ENCODE measurements around the gene SMIM14. TPM values are rescaled to one million over a fixed set of nuclear protein-coding genes. Genes with fewer than 3 reads are reported as not detected.
"Not testable (repeated sequence)": the region's sequence is repeated elsewhere in the genome, so short reads cannot be mapped to it uniquely, and the experiment has no call there.

Gene SMIM14
- polyA plus RNA-seq (ENCODE audit: insufficient read length in 4 of 4) = 10 to 100 TPM; 46.5 to 61.5 (median 55.1) TPM

DNA sequence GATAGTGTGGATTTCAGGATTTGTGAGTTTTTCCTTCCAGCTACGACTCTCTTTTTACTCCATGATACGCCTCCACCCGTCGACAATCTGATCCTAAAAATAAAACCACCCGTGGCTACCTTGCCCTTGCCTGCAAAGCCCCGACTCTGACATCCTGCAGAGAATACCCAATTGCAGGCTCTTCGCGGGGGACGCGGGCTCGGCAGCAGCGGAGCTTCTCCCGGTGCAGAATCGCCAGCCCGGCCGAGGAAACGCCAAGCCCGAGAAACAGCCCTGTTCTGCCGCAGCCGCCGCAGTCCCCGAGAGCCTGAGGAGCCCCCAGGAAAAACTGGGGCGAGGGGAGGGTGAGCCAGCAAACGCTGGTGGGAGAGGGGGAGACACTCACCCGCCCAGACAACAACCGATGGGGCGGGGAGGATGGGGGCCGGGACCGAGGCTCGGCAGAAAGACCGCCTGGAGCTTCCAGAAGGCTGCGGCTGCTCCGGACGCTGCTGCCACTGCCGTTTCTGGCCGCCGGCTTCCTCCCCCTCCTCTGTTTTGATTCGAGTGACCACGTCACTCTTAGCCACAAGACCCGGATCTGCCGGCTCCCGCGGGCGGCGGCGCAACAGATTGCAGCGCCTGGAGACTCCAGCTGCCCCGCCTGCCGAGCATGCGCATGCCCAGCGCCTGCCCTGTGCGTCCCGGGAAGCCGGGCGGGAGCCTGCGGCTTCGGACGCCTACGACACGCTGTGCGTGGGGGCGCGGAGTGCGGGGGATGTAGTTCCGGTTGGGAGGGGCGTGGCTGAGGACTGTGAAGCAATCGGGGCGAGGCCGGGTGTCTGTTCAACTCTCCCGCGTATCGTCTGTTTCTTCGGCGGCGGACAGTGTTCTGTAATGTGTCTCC lies at the start of gene SMIM14:
TSS of gene SMIM14 (minus strand) at position 512 of the 886 bp plus-strand sequence. CDS start 33,720 bp downstream, outside the sequence.
- DNase-seq (ENCODE audit: low read depth in 4 of 4, low spot score in 3 of 4) = peak; percentile 91 to 95 (median 94)

DNA sequence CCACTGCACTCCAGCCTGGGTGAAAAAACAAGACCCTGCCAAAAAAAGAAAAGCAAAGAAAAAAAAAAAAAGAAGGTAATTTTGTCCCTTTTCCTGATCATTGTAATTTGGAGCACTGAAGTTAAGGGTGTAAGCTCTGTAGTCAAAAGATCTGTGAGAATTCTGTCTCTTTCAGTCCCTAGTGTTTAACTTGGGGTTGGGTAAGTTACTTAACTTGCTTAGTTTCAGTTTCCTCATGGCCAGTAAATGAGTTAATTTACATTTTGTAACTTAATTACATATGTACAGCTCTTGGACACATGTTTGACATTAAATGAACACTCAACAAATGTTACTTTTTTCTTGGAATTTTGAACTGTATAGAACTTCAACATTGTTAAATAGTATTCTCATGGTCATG lies 48.3 kb upstream of the SMIM14 start:
- no peak for DNase-seq (ENCODE audit: low read depth in 4 of 4, low spot score in 3 of 4)

DNA sequence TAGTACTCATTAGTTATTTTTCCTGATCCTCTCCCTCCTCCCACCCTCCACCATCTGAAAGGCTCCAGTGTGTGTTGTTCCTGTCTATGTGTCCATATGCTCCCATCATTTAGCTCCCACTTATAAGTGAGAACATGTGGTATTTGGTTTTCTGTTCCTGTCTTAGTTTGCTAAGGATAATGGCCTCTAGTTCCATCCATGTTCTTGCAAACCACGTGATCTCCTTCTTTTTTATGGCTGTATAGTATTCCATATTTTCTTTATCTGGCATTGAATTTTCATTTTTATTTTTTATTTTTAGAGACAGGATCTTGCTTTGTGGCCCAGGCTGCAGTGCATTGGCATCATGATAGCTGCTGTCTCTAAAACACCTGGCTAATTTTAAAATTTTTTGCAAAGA lies 47.3 kb upstream of the SMIM14 start:
- no peak for DNase-seq (ENCODE audit: low read depth in 4 of 4, low spot score in 3 of 4)

DNA sequence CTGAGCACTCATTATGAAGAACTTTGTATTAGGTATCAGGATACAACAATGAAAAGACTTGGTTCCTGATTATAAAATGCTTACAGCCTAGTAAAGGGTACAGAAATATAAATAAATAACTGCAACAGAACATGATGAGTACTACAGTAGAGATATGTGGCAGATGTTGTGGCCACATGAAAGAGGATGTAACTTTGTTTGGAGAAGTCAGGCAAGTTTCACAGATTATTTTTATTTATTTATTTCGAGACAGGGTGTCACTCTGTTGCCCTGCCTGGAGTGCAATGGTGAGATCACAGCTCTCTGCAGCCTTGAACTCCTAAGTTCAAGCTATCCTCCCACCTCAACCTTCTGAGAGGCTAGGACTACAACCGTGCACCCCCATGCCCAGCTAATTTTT lies 43.5 kb upstream of the SMIM14 start:
- no peak for DNase-seq (ENCODE audit: low read depth in 4 of 4, low spot score in 3 of 4)

DNA sequence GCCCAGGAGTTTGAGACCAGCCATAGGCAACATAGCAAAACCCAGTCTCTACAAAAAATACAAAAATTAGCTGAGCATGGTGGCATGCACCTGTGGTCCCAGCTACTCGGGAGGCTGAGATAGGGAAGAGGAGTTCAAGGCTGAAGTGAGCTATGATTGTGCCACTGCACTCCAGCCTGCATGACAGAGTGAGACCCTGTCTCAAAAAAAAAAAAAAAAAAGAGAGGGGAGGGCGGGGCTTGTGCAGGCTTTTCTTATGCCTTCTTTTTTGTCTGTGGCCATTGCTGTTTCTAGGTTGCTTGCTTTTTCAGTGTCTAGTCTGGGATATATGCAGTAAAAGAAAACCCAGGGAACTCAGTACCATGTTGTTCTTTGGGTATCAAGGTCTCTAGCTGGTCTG lies 42.3 kb upstream of the SMIM14 start:
- not testable (repeated sequence) for DNase-seq (ENCODE audit: low read depth in 4 of 4, low spot score in 3 of 4)

DNA sequence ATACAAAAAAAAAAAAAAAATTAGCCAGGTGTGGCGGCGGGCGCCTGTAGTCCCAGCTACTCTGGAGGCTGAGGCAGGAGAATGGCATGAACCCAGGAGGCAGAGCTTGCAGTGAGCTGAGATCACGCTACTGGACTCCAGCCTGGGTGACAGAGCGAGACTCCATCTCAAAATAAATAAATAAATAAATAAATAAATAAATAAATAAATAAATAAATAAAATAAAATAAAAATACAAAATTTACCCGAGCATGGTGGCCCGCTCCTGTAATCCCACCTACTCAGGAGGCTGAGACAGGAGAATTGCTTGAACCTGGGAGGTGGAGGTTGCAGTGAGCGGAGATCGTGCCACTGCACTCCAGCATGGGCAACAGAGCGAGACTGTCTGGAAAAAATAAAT lies 37.0 kb upstream of the SMIM14 start:
- DNase-seq (ENCODE audit: low read depth in 4 of 4, low spot score in 3 of 4) = not testable (repeated sequence)

DNA sequence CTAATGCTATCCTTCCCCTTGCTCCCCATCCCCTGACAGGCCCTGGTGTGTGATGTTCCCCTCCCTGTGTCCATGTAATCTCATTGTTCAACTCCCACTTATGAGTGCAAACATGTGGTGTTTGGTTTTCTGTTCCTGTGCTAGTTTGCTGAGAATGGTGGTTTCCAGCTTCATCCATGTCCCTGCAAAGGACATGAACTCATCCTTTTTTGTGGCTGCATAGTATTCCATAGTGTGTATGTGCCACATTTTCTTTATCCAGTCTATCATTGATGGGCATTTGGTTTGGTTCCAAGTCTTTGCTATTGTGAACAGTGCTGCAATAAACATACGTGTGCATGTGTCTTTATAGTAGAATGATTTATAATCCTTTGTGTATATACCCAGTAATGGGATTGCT lies 31.6 kb upstream of the SMIM14 start:
- DNase-seq (ENCODE audit: low read depth in 4 of 4, low spot score in 3 of 4) = not testable (repeated sequence)

DNA sequence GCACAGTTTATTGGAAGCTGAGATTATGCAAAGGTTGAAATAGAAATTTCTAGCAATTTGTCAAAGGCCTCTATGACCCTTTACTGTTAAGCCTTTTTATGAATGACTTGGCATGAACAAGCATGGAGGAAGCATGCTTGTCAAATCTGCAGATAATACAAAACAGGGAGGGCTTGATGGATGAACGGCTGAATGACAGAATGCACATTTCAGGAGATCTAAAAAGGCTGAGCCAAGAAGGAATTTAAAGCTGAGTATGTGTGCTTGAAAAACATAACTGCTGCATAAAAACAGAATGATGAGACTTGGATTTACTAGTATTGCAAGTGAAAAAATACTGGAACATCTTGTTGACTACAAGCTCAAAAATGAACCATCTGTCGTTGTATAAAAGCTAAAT lies 30.2 kb upstream of the SMIM14 start:
- DNase-seq (ENCODE audit: low read depth in 4 of 4, low spot score in 3 of 4) = no peak

DNA sequence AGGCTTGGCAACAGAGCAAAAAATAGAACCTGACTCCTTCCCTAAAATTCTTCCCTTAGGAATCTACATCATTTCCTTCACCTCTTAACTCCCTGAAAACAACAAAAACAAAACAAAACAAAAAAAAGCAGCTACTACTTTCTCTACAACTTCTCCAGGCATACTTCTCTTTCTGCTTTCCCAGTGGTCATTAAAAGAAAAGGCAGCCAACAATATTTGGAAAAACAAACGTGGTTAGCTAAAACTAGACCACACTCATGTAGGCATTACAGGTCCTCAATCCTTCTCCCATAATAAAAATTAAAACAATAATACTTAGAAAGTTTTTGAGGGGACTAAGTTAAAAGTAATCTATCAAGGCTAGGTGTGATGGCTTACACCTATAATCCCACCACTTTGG lies 29.0 kb upstream of the SMIM14 start:
- DNase-seq (ENCODE audit: low read depth in 4 of 4, low spot score in 3 of 4) = no peak

DNA sequence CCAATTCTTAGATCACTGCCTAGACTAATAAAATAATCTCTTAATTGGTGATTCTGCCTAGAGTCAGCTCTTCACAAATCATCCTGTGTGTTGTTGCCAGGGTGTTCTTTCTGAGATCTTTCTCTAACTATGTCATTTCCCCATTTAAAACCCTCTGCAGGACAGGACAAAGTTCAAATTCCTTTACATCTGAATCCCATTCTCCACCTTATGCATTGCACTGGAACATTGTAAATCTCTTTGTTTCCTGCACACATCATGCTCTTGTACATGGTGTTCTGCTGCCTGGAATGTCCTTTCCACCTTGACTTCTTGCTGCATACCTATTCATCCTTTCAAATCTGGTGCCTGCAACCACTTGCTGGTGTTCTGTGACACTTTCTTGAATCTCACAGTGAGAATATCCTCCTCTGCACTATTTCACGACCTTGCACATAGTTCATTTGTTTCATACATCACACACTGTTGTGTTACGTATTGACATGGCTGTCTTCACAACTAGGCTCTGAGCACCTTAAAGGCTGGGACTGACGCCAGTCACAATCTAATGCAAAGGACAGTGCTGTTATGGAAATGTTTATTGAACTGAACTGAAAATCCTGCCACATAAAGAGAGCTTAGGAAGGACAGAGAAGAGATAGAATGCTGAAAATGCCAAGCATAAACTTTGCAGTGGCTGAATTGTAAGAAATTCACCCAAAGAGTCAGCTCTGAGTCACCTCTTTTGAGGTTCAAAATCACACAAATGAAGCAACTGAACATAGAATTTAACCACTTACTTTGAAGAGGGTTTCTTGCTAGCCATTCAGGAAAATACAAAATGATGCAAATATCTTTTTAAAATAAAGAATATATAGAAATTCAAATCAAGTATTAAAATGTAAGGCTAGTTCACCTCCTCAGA lies 26.4 kb upstream of the SMIM14 start:
- no peak for DNase-seq (ENCODE audit: low read depth in 4 of 4, low spot score in 3 of 4)

DNA sequence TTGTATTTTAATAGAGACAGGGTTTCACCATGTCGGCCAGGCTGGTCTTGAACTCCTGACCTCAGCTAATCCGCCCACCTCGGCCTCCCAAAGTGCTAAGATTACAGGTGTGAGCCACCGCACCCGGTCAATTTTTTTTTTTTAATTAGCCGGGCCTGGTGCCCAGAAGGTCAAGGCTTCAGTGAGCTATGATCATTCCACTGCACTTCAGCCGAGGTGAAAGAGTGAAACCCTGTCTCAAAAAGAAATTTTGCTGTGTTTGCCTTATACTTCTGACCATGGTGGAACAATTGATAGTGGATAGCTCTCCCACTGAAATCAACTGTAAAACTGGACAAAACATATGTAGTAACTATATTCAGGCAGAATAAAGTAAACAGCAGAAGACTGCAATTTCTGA lies 24.0 kb upstream of the SMIM14 start:
- DNase-seq (ENCODE audit: low read depth in 4 of 4, low spot score in 3 of 4) = no peak

DNA sequence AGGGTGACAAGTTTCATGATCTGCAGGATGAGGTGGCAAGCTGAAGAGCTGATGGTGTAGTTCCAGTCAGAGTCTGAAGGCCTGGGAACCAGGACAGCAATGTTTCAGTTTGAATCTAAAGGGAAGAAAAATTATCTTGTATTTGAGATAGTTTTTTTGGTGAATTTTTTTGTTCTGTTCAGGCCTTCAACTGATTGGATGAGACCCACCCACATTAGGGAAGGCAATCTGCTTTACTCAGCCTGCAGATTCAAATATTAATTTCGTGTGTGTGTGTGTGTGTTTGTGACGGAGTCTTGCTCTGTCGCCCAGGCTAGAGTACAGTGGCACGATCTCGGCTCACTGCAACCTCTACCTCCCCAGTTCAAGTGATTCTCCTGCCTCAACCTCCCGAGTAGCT lies 22.1 kb upstream of the SMIM14 start:
- no peak for DNase-seq (ENCODE audit: low read depth in 4 of 4, low spot score in 3 of 4)

DNA sequence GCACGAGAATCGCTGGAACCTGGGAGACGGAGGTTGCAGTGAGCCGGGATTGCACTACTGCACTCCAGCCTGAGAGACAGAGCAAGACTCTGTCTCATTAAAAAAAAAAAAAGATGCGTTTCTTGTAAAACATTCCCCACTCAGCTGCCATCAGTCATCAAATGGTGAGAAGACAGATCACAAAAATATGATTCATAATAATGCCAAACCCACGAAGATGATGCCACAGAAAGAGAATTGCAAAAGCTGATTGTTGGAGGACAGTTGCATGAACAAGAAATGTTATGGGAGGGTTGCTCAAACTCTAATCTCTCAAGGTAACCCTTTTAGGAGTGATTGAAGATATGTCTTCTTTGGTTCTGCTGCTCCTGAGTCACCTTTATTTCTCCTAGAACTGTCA lies 21.4 kb upstream of the SMIM14 start:
- DNase-seq (ENCODE audit: low read depth in 4 of 4, low spot score in 3 of 4) = no peak

DNA sequence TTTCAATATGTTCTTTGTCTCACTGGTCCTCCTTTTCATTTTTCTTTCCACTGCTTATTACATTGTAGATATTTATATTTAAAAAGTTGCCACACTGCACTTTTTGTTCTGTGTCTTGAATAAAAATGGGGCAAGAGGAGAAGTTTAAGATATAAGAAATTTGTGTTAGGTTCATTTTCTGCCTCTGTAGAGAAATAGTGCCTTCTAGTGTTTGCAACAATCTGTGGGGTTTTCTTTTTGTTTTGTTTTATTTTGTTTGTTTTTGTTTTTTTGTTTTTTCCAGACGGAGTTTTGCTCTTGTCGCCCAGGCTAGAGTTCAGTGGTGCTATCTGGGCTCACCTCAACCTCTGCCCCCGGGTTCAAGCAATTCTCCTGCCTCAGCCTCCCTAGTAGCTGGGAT lies 20.1 kb upstream of the SMIM14 start:
- no peak for DNase-seq (ENCODE audit: low read depth in 4 of 4, low spot score in 3 of 4)

DNA sequence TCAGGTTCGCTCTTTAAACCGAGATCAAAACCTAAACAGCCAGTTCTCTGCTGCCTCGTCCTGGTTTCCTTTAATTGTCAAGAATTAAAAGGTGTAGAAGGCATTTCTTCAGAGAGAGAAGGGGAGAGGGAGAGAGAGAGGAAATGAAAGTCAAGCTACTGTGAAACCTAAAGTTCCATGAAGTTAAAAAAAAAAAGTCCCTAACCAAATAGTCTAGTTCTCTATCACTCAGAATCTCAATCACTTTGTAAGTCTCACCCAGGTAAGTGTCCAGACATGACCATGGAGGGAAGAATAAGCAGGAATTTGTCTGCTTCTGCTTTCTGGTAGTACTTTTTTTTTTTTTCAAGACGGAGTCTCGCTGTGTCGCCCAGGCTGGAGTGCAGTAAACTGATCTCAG lies 18.8 kb upstream of the SMIM14 start:
- DNase-seq (ENCODE audit: low read depth in 4 of 4, low spot score in 3 of 4) = no peak

DNA sequence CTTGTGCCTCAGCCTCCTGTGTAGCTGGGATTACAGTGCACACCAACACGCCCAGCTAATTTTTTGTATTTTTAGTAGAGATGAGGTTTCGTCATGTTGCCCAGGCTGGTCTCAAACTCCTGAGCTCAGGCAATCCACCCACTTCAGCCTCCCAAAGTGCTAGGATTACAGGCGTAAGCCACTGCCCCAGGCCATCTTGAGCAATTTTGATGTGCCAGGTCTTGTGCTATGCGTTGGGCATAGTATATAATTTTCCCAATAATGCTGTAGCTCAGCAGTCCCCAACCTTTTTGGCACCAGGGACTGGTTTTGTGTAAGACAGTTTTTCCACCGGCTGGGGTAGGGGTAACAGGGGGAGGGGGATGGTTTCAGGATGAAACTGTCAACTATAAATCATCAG lies 18.0 kb upstream of the SMIM14 start:
- not testable (repeated sequence) for DNase-seq (ENCODE audit: low read depth in 4 of 4, low spot score in 3 of 4)

DNA sequence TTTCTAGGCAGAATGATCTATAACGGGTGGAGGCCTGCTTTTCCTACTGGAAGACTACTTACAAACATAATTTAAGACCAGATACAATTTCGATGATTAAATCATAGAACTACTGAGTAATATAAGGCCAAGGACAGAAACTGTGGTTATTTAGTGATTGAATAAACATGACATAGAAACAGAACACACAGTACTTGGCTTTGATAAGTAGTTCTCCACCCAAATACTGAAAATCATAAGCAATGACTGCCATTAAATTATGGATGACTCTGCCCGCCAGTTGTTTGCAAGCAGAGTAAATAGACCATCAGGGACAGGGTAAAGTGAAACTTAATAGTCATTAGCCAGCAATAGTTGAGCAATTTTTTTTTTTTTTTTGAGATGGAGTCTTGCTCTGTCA lies 17.2 kb upstream of the SMIM14 start:
- no peak for DNase-seq (ENCODE audit: low read depth in 4 of 4, low spot score in 3 of 4)

DNA sequence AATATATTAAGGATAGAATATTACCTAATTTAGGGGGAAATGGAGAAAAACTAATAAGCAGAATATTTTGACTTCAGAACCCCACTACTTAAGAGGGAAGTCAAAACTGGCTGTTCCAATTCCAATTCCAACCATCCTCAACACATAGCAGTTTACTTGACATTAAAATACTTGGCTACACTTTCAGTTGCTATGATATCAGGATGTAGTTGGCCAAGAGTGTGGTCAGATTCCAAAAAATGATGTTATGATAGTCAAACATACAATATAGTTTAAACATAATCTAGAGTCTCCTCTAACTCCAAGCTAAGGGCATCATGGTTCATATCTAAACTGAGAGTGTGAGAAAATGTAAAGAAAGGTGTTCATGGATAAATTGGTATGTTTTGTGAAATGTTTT lies 16.5 kb upstream of the SMIM14 start:
- DNase-seq (ENCODE audit: low read depth in 4 of 4, low spot score in 3 of 4) = no peak

DNA sequence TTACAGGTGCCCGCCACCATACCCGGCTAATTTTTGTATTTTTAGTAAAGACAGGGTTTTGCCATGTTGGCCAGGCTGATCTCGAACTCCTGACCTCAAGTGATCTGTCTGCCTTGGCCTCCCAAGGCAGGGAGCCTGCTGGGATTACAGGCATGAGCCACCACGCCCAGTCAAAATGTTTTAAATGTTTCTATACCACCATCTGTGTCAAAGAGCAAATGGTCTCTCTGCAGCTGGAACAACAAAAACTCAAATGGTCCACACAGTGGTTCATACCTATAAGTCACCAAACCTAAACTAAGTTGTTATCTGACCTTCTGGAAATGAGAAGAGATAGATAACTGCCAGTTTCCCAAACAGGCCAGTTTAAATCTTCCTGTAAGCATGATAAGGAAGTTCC lies 12.9 kb upstream of the SMIM14 start:
- DNase-seq (ENCODE audit: low read depth in 4 of 4, low spot score in 3 of 4) = not testable (repeated sequence)

DNA sequence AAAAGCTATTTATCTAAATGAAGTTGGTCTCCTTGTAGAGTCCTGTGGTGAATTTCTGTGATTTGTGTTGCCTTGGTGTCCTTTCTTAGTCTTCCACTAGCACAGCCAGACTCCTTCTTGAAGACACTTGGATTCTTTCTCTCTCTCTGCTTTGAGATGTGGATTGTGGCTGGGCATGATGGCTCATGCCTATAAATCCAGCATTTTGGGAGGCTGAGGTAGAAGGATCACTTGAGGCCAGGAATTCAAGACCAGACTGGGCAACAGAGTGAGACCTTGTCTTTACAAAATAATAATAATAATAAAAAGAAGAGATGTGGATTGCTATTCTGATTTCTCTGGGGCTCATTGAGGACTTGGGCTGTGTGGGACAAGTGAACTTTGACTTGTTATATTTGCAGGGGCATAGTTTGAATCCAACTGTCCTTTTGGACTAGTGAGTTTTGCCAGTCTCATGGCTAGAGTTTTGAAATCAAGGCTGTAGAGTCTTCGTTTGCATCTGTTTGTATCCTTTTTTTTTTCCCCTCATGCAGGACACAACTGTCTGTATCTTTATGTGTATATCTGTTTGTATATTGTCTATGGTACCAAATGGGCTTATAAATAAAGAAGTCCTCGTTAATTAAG lies 11.1 kb upstream of the SMIM14 start:
- DNase-seq (ENCODE audit: low read depth in 4 of 4, low spot score in 3 of 4) = no peak

All from left renal pelvis (tissue), 4 donors.